ELF-1 (cell line): ENCODE measurements around the gene MFAP4.

Source experiments
- DNase-seq: peaks from one replicate; pipeline ENCODE4 v3.0.0-alpha.2; 2016; ENCODE audit warnings: low read depth, low spot score

Gene MFAP4

DNA sequence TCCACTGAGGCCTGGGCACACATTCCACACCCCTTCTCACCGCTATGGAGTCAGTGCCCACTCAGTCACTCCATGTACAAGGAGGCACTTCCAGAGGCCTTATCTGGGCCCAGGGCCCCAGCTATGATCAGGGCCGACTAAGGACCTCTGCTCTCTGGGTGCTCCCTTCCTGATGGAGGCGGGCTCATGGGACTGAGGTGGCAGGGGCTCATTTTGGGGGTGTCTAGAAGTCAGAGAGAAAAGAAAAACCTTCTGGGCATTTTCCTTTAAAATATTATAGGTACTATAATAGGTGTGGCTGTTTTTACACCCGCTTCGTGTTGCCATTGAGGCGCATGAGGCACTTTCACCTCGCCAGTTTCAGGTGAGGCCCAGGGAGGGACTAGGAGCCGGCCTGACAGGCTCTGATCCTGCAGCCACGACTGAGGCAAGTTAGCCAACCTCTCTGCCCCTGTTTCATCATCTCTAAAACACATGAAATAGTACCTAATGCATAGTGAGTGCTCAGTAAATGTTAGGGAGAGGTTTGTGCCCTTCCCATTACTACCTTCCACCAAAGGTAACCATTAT is 38.8 kb downstream of the MFAP4 start:
- no peak for DNase-seq

DNA sequence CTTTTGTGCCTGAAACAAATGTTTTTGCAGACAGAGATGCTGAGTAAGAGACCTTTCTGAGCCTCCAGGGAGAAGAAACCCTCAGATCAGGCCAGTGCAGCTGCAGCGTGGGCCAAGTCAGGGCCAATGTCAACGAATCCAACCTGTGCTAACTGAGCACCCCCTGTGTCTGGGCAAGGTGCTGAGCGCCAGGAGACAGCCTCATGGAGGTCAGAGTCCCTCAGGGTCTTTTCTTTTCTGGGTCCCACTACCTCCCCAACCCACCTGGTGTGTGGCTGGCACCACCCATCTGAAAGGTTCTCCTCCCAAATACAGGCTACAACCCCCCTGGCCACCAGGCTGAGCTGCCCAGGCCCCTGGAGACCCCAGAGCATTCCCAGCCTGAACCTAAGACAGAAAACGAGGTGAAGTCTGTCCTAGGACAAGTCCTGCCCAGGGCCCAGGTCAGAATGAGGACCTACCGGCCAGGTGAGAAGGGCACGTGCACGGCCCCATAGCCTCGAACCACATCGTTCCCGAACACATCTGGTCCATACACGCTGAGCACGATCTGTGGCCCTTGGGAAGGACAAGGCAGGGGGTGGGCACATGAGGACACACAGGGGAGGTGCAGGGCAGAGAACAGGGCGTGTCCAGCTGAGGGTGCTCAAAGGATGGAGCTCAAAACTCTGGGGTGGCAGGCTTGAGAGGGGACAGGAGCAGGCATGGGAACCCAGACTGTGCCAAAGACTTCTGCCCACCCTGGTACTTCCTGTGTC is 39.5 kb downstream of the MFAP4 start:
- no peak for DNase-seq

DNA sequence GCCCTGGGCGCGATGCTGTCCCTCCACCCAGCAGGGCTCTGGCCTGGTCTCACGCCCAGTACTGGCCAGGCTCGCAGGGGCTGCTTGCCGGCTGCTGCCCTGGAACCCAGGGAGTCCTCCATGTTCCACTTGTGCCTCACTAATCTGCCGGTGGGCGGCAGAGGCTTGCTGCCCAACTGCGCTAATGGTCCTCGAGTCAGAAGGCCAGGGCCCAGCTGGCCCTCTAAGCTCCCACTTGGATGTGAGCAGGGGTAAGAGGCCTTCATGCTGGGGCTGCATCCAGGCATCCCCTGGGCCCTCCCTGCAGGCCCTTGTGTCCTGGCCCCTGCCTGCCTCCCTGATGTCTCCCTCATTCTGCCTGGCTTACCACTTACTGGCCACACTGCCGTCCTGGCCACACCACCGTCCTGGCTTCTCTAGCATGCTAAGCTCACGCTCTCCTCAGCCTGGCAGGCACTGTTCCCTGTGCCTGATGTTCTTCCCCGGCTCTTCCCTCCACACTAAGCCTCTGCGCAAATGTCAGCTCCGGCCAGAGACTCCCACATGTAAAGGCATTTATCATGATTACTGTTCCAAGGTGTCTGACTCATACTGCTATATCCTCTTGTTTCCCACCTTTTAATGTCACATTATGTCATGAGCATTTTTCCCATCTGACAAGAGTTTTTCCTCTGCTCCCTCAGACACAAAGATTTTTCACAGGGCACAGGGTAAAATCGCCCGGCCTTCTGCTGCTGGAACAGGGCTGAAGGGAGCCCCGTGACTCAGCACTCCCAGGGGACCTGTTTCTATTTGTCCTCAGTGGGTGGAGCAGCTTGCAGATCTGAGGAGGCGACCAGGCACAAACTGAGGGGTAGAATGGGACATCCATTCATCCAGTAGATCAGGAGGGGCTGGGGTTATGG is 40.4 kb downstream of the MFAP4 start:
- DNase-seq = no peak

DNA sequence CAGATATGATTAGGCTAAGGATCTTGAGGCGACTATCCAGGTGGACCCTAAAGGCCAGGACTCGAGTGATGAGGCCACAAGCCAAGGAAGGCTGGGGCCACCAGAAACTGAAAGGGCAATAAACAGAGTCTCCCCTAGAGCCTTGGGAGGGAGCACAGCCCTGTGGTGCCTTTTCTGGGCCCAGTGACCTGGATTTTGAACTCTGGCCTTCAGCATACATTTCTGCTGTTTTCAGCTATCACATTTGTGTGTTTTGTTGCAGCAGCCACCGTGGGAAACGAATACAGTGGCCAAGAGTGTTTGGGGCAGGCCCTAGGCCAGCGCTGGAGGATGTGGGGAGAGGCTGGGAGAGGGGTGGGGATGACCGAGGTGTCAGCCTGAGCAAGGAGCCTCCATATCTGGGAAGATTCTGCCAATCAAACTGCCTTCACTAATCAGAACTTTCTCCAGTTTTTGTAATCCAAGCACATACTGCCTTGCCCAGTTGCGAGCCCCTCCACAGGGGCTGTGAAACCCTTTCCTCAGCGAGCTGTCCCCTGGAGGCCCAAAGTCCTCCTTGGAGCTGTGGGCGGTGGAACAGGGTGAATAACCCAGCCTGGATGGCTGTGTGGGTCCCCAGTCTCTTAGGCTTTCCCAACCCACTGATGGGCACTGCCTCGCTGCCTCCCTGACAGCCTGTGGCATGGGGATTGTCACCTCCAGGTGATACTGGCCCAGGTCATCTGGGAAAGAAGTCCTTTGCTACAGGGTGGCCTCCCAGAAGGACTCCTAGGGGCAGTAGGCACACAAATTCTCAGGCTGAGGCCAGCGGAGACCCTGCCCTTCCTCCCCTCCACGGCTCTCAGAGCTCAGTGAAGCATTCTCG is 41.3 kb downstream of the MFAP4 start:
- DNase-seq = no peak

DNA sequence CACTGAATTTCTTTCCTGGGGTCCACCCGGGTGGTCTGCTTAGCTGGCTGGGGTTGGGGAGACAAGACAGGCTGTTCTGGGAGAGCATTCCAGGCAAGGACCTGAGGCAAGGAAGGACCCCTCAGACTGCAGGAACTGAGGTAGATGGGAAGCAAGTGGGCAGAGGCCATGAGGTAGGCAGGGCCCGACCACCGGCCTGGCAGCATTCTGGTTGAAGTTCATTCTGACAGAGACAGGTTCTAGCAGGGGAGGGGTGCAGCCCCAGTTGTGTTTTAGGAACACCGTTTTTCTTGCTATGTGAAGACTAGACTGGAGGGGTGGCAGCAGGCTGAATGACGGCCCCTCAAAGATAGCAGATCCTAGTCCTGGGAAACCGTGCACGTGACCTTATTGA is 41.9 kb downstream of the MFAP4 start:
- no peak for DNase-seq

DNA sequence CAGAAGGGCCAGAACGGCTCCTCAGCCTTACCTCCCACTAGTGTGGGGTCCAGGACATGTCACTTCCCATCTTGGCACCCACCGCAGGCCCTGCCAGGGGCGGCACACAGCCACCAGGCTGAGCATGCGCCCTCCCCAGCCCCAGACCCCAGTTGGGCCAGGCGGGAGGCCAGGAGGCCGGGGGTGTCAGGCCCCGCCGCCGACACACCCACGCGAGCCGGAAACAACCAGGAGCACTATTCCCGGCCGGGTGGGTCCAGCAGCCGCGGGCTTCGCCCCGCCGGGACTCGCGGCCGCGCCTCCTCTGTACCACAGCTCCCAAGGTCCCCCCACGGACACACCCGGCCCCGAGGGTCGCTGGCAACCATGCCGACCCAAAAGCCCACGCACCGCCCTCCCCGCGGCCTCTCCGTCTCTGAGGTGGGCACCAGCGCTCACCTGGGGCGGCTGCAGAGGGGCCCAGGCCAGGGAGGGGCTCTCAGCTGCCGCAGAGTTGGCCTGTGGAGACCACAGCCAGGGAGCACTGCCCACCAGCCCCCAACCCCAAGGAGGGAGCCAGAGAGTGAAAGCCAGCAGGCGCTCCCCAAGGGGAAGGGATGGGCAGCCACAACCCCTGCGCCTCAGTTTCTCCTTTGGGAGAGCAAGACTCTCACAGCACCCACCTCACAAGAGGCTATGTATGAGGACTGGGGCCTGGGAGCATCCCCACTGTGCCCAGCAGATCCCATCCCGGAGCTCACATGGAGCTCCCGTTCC is 42.5 kb downstream of the MFAP4 start:
- DNase-seq = no peak

DNA sequence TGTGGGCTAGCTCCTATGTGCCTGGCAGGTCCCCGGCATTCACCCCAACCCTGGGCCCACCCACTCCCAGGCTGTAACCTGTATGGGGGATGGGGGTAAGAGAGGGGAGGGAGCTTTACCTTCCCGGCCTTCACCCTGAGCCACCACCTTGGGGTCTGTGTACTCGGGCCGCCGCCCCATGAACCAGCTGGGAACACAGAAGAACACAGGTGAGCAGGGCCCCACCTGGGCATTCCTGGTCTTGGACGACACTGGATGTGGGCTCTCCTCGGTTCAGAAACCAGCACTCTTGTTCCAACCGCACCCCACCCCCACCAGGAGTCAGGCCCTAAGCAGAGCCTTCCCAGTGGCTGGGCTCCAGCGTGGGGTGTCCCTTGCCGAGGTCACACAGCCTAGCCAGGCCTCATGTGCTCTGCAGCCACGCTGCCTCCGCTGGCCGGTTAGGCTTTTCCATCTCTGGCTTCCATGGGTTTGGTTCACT is 43.3 kb downstream of the MFAP4 start:
- no peak for DNase-seq

DNA sequence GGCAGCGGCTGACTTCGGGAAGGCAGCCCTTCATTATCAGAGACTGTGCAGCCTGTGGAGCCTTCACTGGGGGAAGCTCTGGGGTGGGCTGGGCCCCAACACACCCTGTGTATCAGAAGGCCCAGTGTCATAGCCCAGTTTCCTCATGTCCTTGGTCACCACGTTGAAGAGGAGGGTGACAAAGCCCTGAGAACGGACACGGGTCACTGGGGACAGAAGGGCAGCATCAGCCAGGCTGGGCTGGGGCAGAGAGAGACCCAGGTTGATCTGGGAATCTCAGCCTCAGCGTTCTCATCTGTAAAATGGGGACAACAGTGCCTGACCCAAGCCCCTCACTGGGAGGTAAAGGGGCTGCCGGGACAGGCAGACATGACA is 43.7 kb downstream of the MFAP4 start:
- no peak for DNase-seq

DNA sequence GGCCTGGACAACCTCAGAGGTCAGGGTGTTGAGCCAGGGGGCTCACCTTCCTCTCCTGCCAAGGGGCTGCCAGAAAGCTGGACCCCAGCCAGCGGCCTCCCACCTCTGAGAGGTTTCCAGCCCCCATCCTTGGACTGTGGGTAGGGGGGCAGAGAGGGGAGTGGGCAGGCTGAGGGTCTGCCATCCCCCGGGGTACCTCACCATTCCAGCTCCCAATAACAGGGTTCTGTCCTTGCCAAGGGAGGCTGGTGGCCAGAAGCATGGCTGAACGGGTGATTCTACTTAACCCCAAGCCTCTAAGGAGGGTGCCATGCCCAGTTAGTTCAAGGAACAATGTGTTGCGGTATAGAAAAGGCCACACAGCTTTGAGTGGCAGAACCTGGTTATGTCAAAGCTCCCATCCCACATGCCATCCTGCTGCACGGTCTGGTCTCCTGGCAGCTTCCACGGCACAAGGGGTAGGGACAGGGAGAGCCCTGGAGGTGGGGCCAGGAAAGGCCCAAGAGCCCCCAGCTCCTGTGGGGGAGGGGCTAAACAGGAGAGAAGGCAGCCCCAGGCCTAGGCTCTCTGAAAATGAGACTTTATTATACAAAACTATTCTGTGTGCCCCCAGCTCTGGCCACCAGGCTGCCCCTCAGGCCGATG is 44.3 kb downstream of the MFAP4 start:
- no peak for DNase-seq

DNA sequence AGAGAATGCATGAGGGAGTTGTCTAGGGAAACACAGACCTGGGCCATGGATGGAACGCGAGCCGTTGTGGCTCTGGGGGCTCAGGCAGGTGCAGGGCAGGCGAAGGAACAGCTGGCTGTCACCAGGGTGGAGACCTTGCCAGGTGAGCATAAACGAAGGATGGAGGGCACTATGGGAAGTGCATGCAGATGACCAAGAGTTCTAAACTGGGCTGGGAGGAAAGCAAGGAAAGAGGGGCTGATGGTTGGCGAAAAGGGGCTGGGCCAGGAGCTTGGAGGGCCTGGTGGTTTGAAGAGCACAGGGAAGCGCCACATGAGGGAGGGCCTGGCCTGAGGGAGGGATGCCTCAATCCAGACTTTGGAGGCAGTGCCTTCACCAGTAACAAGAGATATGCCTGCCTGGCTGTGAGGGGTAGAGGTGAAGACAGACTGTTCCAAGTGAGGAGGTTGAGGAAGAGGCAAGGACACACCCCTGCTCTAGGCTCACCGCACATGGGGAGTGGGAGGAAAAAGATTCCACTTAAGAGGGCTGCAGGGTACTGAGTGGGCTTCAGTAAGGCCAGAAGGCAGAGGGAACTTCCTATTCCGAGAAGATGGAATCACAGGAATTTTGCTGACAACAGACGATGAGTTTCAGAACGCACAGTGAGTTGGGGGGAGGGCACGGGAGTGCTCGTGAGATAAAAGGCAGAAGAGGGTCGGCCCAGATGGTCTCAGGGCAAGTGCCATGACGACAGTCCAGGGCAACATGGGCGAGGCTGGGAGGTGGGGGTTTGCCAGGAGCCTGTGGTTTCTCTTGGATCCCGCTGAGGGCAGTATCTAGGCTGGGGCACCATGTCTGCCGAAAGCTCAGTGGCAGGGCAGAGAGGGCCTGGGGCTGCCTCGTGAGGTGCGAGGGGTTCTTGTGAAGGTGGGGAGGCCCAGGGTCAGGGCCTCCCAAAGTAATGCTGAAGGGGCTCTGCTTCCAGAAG is 45.1 kb downstream of the MFAP4 start:
- peak; percentile 60 for DNase-seq

DNA sequence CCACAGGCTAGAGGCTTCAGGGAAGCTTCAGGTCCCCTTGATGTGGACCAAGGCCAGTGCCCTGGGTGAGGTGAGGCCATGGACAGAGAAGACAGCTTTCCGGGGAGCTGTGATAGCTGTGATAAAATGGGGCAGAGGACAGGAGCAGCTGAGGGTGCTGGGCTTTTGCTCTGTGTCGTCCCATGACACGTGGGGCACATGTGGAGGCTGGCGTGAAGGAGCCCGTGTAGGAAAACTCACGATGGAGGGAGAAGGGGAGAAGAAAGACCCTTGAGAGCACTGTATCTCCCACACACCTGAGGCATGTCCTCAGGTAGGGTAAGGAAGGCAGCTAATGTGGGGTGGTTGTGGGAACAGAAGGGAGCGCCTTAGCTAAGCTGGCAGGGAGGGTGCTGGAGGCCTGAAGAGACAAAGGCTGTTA is 45.8 kb downstream of the MFAP4 start:
- no peak for DNase-seq

DNA sequence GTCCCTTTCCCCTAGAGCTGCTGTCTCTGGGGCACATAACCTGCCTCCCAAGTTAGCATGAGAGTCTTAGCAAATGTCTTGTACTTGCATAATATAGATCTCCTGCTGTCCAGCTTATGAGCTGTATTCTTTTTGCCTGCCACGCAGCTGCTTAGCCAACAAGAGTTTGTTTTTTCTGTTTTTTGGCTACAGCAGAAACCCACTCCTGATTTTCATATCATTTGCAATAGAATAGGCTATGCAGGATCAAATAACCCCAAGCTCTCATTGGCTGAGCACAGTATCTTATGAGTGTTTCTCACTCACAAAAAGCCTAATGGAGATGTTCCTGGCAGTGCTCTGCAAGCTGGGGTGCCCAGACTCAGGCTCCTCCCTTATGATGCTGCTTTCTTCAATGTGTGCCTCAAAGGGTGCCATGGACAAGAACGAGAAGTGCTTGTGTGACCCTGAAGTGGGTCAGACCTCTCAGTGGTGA is 47.6 kb downstream of the MFAP4 start:
- DNase-seq = no peak

DNA sequence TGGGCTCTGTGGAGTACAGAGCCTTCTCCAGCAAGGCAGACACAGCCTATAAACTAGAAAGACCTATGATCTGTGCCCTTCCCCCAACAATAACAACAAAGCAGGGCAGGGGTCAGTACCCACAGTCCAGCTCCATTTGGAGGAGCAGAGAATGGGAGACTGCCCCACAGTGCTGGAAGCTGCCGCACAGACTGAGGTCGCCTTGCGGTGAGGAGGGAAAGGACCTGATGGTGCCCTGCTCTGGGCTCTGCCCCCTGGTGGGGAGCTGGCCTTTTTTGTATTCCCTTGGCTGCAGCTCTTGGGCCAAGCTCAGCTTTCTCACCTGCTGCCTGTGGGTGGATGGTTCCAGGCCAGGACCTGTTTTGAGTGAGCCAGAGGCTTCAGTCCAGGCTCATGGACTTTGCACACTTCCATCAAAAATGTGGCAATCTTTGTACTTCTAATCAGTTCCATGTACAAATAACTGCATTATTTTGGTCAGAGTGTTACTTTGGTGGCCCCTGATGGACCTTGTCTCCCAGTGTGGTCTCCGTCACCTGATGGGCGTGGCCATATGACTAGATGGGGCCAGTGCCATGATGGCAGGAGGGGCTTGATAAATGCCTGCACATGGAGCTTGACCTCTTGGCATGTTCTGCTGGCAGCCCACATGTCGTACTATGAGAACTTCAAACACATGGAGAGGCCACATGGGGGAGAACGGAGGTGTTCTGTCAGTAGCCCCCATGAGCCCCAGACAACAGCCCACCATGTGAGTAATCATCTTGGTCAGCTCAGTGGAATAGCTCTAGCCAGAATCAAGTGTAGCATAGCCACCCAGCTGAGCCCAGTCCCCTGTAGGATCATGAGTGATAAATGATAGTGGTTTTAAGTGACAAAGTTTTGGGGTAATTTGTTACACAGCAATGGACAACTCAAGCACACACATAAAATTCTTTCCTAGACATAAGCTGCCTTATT is 48.7 kb downstream of the MFAP4 start:
- DNase-seq = peak; percentile 86

DNA sequence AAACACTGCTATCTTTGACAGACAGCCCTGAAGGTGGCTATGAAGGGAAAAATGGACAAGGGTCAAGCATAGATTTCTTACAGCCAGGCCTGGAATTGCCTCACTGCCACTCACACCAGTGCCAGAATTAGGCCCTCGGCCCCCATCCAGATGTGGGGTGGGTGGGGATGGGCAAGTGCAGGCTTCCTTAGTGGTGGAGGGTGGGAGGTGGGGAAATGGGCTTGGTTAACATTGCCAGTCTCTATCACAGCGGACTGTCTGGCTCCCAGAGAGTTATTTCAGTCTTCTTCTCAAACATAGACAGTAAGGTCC is 49.3 kb downstream of the MFAP4 start:
- DNase-seq = no peak

DNA sequence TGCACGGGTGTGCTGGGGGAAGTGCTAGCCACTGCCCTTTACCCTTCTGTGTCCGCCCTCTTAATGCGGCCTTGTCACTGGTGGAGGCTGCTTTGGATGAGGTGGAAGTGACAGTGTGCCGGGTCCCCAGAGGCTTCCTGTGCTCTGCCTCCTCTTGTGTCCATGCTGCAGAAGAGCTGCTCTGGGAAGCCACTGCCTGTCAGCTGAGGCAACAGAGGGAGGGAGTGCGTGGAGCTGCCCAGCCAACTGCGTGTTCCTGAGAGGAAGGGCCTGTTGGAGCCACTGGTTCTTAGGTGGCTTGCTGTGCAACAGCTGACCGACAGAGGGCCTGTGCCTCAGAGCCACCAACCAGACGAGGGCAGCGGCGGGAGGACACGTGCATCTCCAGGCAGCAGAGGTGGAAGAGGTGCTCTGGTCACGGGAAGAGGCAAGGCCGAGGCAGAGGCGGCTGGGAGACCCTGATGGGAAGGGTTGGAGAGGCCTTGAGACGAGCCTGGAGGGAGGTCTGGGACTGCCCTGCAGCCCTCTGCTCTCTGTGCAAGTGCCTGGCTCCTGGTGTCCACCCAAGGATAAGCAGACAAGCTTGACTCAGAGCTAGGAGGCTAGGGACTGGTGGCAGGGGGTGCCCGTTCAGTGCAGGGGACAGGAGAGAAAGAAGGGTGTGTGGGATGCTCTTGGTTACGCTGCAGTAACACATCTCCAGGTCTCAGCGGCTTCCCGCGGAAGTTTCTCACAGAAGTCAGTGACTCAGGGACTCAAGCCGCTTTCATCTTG is 49.9 kb downstream of the MFAP4 start:
- DNase-seq = peak; percentile 76

DNA sequence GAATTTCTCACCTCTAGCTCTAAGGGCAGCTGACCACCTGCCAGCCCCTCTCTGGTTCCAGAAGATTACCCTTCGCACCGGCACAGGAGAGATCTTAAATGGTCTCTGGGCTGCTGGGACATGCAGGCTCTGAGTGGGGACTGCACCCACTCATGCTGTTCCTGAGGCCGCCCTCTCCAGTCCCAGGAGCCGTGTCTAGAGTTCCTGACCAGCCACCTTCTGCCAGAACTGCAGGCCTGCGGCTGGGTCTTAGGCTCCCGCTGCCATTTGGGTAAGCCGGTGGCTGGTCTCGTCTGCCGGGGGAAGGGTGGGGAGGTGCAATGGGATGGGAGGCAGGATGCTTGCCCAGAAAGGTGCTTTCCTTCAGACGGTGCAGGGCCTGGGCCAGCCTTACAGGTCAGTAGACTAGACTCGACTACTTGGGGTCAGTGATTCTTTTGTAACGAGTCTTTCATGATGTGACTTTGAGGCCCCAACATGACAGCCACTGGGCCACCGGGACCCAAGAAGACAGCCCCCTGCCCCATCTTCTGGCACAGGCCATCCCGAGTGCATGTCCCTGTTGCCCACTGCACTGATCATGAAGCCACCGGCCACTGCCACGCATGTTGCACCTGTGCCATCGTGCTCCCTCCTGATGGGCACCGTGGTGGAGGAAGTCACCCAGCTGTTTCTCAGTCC is 50.9 kb downstream of the MFAP4 start:
- no peak for DNase-seq

DNA sequence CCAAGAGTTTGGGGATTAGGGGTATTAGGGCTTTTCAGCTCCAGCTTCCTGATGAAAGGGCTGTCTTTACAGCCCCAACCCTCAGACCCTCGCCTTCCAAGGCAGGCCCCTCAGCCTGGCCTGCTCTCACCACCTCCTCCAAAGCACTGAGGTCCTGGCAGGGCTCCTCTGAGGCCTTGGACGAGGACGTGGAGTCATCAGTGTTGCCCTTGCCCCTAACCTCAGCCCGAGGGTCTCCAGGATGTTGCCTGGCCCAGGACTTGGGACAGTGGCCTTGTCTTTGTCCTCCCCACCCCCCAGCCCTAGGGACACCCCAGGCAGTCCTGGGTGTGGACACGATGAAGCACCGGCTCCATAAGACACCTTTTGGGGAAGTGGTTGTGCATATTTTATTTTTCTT is 52.7 kb downstream of the MFAP4 start:
- DNase-seq = no peak
